Stimulated activated CD4-positive, alpha-beta T cell treated with anti-CD3 and anti-CD28 coated beads, Interleukin-2, amount 100 ng/mL, for 24 hours (primary cell): Measurements from ENCODE around the gene ACSS2.

Experiments used
- DNase-seq, 2 donors: peaks; one replicate each; pipeline ENCODE4 v3.0.0-alpha.2; 2020

ACSS2 gene, protein sequence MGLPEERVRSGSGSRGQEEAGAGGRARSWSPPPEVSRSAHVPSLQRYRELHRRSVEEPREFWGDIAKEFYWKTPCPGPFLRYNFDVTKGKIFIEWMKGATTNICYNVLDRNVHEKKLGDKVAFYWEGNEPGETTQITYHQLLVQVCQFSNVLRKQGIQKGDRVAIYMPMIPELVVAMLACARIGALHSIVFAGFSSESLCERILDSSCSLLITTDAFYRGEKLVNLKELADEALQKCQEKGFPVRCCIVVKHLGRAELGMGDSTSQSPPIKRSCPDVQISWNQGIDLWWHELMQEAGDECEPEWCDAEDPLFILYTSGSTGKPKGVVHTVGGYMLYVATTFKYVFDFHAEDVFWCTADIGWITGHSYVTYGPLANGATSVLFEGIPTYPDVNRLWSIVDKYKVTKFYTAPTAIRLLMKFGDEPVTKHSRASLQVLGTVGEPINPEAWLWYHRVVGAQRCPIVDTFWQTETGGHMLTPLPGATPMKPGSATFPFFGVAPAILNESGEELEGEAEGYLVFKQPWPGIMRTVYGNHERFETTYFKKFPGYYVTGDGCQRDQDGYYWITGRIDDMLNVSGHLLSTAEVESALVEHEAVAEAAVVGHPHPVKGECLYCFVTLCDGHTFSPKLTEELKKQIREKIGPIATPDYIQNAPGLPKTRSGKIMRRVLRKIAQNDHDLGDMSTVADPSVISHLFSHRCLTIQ

DNA sequence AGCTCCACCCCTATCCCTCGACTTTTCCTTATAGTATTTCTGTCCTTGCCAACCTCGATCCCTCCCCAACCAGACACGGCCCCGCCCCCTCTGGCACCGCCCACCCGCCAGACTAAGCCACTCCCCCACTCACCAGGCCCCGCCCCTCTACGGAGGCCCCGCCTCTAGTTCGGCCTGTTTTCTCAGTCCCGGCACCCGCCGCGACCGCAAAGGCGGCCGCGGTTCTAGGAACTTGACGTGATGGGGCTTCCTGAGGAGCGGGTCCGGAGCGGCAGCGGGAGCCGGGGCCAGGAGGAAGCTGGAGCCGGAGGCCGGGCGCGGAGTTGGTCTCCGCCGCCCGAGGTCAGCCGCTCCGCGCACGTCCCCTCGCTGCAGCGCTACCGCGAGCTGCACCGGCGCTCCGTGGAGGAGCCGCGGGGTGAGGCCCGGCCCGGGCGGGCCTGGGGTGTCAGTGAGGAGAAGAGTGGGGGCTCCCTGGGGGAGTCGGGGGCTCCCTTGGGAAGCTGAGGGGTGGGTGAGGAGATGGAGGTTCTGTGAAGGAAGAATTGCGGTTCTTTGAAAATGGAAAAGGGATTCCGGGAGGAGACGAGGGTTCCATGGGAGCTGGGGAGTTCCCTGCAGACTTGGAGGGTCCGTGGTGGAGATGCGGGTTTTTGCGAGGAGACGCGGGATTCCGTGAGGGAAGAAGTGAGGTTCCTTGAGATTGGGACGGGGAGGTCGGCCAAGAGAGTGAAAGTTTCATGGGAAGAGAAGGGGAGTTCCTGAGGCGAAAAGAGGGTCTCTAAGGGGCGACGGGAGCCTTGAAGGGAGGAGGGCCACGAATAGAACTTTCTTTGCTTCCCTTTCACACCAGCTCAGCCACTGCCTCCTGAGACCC, at the start of gene ACSS2:
Gene ACSS2, plus strand, starts transcription at position 207 of the 877 bp plus-strand sequence. Its CDS starts 34 bp downstream, at position 241.
- DNase-seq = no peak

DNA sequence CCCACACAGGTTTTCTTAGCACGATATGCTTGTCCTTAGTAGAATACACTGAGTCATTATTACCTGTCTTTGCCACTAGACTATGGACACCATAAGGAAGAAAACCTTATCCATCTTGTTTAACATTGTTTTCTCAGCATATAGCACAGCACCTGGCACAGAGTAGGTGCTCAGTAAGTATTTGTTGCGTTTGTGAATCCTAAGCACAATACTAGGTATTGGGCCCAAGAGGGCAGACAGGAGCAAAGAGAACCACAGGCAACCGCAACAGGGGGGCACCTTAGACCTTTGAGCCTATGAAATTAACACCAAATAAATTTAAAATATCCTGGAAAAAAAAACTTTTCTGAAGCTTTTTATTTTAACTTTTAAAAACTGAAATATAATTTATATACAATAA, 47.2 kb upstream of the ACSS2 start:
- DNase-seq = no peak

DNA sequence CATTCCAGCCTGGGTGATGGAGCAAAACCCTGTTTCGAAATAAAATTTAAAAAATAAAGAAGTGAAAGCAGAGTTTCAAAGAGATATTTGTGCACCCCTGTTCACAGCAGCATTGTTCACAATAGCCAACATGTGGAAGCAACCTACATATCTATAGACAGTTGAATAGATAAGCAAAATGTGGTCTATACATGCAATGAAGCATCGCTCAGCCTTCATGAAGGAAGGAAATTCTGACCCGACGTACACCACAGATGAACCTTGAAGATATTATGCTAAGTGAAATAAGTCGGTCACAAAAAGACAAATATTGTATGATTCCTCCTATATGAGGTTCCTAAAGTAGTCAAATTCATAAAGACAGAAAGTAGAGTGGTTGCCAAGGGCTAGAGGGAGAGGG, 44.5 kb upstream of the ACSS2 start:
- no peak for DNase-seq

DNA sequence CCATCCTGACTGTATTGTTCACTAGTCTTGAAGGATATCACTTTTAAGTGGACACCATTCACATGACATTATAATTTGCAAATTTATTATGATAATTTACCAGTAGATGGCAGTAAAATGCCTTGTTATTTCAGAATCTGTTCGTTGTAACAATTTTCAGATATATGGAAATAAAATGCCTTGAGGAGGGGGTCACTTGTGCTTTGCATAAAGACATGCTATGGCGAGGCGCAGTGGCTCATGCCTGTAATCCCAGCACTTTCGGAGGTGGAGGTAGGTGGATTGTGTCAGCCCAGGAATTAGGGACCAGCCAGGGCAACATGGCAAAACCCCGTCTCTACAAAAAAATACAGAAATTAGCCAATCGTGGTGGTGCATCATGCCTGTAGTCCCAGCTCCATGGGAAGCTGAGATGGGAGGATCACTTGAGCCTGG, 41.9 kb upstream of the ACSS2 start:
- no peak for DNase-seq

DNA sequence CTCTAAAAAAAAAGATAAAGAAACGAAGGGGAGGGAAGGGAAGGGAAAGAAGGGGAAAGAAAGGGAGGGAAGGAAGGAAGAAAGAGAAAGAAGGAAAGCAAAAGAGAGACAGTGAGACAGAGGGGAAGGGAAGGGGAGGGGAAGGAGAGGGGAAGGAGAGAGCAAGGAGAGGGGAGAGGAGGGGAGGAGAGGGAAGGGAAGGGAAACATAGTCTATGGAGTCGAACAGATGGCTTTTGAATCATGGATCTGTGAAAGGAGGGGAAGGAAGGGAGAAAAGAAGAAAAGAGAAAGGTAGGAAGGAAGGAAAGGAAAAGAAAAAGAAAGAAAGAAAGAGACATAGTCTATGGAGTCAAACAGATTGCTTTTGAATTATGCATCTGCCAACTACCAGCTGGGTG, 34.3 kb upstream of the ACSS2 start:
- DNase-seq = no peak

DNA sequence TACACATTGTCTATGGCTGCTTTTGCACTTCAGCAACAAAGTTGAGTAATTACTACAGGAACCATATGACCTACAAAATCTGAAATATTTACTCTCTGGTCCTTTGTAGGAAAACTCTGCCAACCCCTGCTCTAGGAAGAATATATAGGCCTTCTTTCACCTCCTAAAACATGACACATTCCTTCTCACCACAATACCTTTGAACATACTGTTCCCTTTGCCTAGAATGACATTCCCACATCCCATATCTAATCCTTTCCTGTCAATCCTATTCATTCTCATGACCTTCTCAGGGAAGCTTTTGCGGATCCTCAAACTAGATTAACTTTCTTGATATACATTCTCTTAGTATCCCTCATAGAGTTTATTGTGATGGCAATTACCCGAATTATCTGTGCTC, 33.0 kb upstream of the ACSS2 start:
- no peak for DNase-seq

DNA sequence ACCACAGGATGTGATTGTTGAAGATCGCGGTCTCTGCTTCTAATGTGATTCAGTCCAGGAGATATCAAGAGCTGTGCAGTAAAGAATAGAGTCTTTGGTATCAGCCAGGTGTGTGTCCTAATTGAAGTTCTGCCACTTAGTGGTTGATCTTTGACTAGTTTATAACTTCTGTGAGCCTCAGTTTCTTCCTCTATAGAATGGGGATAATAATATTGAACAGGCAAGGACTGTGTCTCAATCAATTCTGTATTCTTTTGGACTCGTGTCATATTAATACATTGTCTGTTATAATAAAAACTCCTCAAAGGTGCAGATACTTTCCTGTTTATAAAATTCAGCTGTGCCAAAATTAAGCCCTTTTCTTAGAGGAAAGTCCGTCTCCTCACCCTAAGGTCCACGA, 27.8 kb upstream of the ACSS2 start:
- DNase-seq = no peak

DNA sequence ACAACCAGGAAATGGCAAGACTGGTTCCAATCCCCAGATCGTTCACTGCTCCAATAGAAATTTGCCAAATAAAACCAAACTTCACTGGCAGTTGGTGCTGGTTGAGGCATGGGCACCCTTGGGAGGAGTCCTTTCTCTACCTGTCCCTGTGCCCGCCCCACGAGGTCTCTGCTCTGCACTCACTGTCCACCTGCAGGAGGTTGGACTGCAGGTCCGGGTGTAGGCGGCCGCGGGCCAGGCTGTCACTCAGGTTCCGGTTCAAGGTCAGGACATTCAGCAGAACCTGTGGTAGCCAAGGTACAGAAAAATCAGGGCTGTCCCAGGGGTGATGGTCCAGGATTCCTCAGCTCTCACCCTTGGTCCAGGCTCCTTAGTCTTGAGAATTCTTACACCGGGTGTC, 26.6 kb upstream of the ACSS2 start:
- DNase-seq = no peak

DNA sequence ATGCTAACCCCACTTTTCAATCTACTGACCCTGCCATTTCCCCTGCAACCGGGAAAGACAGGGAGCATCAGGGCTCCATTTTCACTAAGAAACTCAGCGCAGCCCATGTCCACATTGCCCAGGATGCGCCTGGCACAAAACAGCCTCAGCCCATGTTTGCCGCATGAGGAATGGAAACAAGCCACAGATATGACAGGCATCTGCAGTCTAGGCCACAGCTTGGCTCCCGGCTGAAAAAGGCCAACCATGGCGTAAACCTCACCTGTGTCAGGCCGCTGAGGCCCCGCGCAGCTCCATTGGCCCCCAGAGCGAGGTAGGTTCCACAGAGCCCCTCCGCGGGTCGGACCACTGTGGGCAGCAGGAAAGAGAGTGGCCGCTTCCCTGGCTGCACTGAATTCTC, 25.4 kb upstream of the ACSS2 start:
- DNase-seq = no peak

DNA sequence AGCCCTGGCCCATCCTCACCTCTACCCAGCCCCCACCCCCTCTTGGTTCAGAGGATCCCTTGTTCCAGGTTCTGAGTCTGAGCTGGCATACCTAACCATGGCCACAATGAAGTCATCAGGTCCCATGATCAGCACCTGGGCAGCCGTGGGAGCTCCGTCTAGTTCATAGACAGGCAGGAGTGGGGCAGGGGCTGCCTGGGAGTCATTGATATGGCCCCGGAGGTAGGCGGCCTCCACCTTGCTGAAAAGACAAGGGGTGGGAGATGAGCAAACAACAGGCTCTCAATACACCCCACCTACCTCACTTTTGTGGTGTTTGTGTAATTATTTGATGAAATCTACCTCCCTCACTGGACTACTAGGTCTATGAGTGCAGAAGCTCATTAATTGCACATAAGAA, 24.1 kb upstream of the ACSS2 start:
- DNase-seq = no peak

DNA sequence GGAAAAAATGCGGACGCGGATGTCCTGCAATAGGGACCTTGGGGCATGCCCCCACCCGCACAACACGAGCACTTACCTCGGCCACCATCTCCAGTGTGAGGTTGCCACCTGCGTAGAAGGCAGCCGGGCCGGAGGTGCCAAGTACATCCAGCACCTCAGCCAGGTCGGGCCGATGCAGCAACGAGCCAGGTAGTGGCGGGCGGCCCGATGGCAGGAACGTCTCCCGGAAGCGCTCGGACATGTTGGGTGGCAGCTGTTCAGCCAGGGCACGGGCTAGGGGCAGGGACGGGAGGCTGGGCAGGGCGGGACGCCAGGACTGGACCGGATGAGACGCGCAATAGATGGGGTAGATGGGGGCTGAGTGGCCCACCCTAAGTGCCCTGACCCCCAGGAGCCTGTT, 17.0 kb upstream of the ACSS2 start:
- no peak for DNase-seq

DNA sequence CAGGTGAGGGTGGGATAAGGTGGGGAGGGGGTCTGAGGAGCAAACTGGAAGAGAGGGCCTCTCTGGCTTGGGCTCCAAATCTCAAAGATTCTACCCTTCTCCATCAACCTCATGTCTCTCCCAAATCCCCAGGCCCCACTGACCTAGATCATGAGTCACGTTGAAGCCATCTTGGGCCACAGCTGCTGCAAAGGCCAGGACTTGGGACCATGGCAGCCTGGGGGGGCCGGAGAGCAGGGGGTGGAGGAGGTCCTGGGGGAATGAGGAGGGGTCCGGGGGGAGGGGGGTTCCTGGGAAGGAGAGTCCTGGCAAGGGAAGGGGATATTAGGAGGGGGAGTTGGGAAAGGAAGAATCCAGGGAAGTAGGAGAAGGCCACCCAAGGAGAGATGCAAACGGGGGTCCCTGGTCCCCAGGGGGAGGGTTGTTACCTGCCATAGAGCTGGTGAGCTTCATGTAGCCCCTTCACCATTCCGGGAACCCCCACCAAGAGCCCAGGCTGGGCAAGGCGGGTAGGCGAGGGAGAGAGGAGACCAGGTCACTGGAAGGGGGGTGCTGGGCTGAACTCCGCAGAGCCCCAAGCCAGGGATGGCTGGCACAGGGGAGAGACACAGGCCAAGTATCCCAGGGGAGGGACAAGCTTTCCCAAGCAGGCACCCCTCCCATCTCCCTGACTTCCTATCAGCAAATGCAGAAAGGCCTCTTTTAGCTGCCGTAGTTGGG, 16.4 kb upstream of the ACSS2 start:
- no peak for DNase-seq

DNA sequence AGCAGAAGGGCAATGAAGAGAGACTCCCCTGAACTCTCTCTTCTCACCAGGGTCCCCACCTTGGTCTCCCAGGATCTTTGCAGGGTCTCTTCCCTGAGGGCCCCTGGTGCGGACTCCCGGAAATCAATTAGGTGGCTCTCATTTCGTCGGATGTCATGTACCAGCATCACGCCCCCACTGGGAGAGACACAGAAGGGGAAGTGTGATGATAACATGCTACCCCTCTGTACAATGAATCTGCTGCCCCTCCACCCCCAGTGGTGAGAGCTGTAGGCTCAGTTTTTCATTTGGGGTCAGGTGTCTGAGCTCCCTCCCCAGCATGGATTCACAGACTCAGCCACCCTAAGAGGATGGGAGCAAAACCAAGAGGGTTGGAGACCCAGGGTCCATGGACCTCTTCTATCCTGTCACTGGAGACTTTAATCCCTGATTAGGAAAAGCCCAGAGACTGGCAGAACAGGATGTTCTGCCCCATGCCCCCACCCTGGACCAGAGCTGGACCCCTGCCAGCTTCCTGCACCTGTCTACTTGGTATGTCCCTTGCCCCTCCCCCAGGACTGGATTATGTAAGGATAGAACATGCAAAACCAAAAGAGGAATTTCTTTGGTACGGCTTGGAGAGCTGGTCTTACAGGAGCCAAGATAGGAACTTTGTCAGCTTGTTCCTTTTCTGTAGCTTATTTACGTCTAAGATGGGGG, 14.9 kb upstream of the ACSS2 start:
- no peak for DNase-seq

DNA sequence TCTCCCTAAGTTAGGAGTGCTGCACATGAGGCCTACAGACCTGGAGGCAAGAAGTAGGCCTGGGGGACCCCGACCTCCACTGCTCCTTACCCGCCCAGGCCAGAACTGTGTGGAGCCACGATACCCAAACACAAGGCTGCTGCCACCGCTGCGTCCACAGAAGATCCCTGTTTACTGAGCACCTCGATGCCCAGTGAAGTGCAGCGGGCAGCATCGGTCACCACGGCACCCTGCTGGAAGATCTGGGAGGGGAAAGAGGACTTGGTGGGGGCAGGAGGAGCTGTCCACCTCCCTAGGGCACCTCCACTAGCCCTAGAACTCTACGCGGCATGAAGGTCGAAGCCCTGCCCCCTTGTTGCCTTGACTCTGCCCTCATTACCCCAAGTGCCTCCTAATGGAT, 13.7 kb upstream of the ACSS2 start:
- no peak for DNase-seq

DNA sequence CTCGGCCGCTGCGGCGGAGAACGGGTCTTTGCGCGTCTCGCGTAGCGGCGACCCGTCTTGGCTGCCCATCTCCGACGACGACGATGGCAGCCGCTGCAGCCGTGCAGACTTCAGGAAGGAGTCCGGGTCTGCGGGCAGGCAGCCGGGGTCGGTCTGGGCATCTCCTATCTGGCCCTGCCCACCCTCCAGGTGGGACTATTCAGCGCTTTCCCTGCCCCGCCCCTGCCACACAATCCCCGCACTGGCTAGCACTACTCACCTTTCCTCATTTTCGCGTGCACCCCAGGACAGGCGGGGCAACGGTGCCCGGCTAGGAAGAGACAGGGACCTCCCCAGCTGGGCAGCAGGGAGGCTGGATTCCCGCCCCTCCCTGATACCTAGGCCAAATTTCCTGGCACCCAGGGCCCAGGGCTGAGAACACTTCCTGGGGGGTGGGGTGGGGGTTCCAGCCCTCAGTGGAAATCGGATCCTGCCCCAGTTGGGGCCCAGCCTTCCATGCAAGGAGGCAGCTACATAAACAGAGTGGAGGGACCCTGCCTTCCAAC, 12.9 kb upstream of the ACSS2 start:
- DNase-seq = no peak

DNA sequence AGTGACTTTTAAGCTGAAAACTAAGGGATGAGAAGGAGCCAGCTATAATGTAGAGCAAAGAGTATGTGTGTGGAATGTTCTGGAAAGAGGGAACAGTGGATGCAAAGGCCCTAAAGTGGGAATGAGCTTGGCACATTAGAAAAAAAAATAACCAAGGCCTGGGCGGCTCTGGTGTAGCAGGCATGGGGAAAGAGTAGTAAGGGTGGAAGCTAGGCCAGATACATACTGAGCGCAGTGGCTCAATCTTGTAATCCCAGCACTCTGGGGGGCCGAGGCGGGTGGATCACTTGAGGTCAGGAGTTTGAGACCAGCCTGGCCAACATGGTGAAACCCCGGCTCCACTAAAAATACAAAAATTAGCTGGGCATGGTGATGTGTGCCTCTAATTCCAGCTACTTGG, 12.2 kb upstream of the ACSS2 start:
- no peak for DNase-seq

DNA sequence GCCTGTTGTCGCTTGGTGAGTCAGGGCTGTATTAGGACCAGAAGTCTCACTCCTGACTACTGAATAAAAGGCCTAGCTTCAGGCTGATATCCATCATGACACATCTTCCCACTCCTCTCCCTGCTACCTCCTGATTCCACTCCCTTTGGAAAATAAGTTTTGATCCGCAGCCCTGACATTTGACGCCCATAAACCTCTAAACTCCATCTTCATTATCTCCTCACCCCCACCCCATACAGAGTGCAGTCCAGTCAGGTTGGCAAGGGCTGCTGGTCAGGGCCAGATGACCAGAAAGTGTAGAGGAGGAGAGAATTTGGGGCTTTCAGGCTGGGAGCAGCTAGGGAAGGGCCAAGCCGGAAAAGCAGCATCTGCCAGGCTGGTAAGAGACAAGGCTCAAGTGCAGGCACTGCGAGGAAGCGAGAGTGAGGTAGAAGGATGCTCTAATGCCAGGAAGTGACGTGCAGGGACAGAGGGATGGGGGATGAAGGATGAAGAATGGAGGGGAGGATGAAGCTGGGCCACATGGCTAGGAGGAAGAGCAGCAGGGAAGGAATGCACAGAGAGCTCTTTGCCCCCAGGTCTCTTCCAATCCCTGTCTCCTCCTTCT, 5.0 kb upstream of the ACSS2 start:
- no peak for DNase-seq

DNA sequence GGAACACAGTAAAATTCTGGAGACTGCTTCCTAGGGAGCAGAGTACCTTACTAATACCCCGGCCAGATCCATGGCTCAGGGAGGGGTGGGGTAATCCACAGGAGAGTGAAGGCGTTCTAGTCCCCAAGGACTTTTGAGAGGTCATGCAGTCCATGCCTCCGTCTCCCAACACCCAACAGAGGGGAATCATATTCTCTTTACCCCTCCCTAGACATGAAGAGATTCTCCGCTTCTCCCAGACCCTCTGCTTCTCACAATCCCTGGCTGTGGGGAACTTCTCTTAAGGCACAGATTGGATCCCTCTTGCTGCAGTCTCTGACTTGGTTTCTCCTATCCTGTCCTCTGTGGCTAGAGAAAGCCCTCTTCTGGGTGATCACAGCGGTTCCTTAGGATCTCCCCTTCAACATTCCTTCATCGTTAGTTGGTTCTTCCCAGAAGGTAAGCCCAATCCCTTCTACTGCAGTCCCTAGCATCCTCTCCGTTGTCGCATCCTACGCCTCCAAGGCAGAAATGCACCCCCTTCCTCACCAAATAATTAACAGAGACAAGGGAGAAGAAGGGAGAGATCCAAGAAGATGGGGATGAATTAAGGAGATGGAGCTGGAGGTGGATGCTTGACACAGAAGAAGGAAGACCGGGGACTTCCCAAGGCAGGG, 4.3 kb upstream of the ACSS2 start:
- DNase-seq = no peak

DNA sequence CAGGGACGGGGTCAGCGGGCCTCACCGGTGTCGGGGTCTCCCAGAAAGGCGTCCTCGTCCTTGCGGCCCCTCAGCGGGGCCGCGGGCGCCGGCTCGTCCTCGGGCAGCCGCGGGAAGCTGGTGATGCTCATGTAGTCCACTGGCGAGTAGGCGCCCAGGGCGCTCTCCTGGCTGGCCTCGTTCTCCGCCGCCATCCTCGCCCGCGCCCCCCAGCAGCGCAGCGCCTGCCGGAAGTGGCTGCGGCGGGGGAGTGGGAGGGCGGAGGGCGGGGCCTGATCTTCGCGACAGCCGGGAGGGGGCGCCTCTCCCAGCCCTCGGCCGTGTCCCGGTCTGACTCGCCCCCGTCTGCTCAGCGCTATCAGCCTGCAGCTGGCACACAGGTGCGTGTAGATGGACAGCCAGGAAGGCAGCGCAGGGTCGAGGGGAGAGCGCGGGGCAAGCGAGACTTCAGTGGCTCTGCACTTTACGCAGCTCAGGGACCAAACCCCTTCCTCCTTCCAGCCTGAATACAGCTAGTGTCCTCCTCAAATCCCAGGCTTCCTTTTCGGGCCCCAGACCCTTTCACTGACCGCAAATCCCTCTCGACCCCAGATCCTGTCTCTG, 3.7 kb upstream of the ACSS2 start, which contains the start of gene GGT7:
Gene GGT7, minus strand, starts transcription at position 235 of the 603 bp plus-strand sequence. Its CDS starts 41 bp downstream, at position 194.
- DNase-seq = peak; percentile 90 to 91

DNA sequence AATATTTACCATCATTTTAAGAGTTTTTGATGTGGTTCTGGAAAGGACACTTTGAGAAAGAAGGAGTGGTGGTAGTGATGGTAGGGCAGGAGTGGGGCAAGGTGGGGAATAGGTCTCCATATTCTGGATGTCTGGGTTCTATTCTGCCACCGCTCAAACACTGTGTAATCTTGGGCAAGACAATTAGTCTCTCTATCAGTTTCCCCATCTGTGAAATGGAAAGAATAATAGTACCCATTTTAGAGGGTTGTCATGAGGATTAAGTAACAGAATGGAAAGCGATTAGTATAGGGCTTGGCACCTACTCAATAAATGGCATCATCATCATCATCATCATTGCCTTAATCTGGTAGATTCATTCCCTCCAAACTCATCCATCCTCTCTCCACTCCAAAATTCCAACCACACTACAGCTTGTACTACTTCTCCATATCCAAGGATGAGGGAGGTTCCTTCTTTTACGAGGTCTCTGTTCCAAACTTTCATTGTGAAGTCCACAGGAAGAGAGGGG, 2.8 kb upstream of the ACSS2 start:
- DNase-seq = no peak
